ENCODE measurements around the gene NOP58. TPM values are rescaled to one million over a fixed set of nuclear protein-coding genes. Genes with fewer than 3 reads are reported as not detected.
"Not testable (repeated sequence)": the region's sequence is repeated elsewhere in the genome, so short reads cannot be mapped to it uniquely, and the experiment has no call there.

NOP58 gene
- total RNA-seq: 100 to 1,000 TPM in 2 of 8 experiments, 10 to 100 TPM in 6; 65.2 to 138 (median 89.9) TPM

GRCh38 chr2:202265467-202266277 lies at the start of gene NOP58:
Gene NOP58 (plus strand): TSS chr2:202265763. CDS start chr2:202265942, 179 bp downstream.
- peak within 1 kb of the TSS; percentile 95 to 99 for H3K27ac ChIP-seq
- H3K4me1 ChIP-seq (replicated peaks in 1 of 2): peaks cover 5 to 9% of the 10 kb centered on the region in 2 donors
- in situ Hi-C loops (cut with MboI; ENCODE audit: low pct_unique_long_range_greater_than_20kb in 2 of 9, low sequenced_read_pairs in 9 of 9, unreplicated experiment in 9 of 9): no loop called here
- ATAC-seq (replicated peaks in 6 of 8): peak; percentile 85 to 96 (median 93)
- 0 to 6% (median 0%) methylated on average over 1 to 21 of the region's 54 CpGs; no CpG with 5 or more reads in 2 of the 10 experiments for WGBS, 10 experiments
- peak within 1 kb of the TSS; percentile 68 to 95 (median 83) for H3K4me3 ChIP-seq

- H3K27ac ChIP-seq: no peak overlapping the region
- peak in 5 of 8 experiments; percentile 30 to 98 (median 72) for ATAC-seq (replicated peaks in 6 of 8)
- no peak overlapping the region for H3K4me3 ChIP-seq
- peaks cover 5 to 9% of the 10 kb centered on the region in 2 donors for H3K4me1 ChIP-seq (replicated peaks in 1 of 2)
- 0 to 14% (median 0%) methylated on average over 1 of the region's 1 CpG; no CpG with 5 or more reads in 6 of the 10 experiments for WGBS, 10 experiments
- in situ Hi-C loops (cut with MboI; ENCODE audit: low pct_unique_long_range_greater_than_20kb in 2 of 9, low sequenced_read_pairs in 9 of 9, unreplicated experiment in 9 of 9): no loop called here
Observed at GRCh38 chr2:202221873-202222272, 43.7 kb upstream of the NOP58 start.

GRCh38 chr2:202237787-202238233 lies 27.8 kb upstream of the NOP58 start:
- peak in 6 of 8 experiments; percentile 30 to 70 (median 58) for ATAC-seq (replicated peaks in 6 of 8)
- WGBS, 10 experiments: 0 to 5% (median 0%) methylated on average over 4 to 15 of the region's 30 CpGs; no CpG with 5 or more reads in 3 of the 10 experiments
- Histone ChIP-seq H3K4me3 (peak overlapping the region; percentile 59 to 95 (median 76)), H3K4me1 (replicated peaks in 1 of 2) (peaks cover 10 to 14% of the 10 kb centered on the region in 2 donors), H3K27ac (peak overlapping the region; percentile 94 to 97)
- in situ Hi-C loops (cut with MboI; ENCODE audit: low pct_unique_long_range_greater_than_20kb in 2 of 9, low sequenced_read_pairs in 9 of 9, unreplicated experiment in 9 of 9): no loop called here

- in situ Hi-C loops (cut with MboI; ENCODE audit: low pct_unique_long_range_greater_than_20kb in 2 of 9, low sequenced_read_pairs in 9 of 9, unreplicated experiment in 9 of 9): no loop called here
- Histone ChIP-seq H3K4me3 (peak within 1 kb of the TSS; percentile 59 to 95 (median 76)), H3K4me1 (replicated peaks in 1 of 2) (peaks cover 10 to 14% of the 10 kb centered on the region in 2 donors), H3K27ac (peak within 1 kb of the TSS; percentile 94 to 97)
- peak; percentile 92 to 96 (median 94) for ATAC-seq (replicated peaks in 6 of 8)
- 0 to 100% (median 19%) methylated on average over 1 to 16 of the region's 54 CpGs; no CpG with 5 or more reads in 3 of the 10 experiments for WGBS, 10 experiments
Observed at GRCh38 chr2:202238234-202239197, 27.0 kb upstream of the NOP58 start, which contains the start of gene SUMO1. Gene SUMO1 (minus strand): TSS chr2:202238597. CDS start chr2:202238451, 146 bp downstream.

DNA sequence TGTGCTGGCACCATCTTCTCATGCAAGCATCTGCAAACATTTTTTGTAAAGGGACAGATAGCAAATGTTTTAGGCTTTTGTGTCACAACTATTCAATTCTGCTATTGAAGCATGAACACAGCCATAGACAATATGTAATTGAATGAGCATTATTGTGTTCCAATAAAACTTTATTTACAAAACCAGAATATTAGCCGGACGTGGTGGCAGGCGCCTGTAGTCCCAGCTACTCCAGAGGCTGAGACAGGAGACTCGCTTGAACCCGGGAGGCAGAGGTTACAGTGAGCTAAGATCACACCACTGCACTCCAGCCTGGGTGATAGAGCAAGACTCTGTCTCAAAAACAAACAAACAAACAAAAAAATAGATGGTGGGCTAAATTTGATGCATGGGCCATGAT lies 17.9 kb upstream of the NOP58 start:
- H3K27ac ChIP-seq; ATAC-seq (replicated peaks in 6 of 8); H3K4me3 ChIP-seq; H3K4me1 ChIP-seq (replicated peaks in 1 of 2); in situ Hi-C loops (cut with MboI; ENCODE audit: low pct_unique_long_range_greater_than_20kb in 2 of 9, low sequenced_read_pairs in 9 of 9, unreplicated experiment in 9 of 9): not testable (repeated sequence)
- WGBS, 10 experiments: 40 to 100% (median 94%) methylated on average over 1 to 5 of the region's 5 CpGs; no CpG with 5 or more reads in 4 of the 10 experiments

DNA sequence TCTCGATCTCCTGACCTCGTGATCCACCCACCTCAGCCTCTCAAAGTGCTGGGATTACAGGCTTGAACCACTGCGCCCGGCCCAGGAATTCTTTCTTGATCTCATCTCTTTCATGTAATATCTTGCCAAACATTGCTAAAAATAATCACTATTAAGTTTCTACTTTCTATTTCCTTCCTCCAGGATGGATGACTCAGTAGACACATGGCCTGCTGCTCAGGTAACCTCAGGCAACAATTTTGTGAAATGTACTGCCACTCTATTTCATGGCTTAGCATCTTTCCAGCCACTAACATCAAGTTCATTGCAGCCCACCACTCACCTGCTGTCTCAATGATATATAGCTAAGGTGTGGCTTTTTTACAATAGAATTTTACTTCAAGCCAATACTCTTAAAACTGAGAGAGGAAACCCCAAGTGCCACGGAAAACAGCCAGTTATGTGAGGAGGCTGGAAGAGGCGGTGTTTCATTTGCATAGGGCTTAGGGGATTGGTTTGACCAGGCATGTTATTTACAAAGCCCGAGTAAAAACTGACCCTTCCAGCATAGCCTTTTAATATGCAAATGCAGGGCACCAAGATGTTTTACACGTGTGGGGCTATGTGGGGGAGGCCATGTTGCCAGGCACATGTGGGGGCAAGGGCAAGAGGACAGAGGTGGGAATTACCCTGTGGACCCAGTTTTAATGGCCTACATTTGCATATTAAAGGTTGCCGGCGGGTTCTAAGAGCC lies 15.9 kb upstream of the NOP58 start:
- Histone ChIP-seq H3K4me1 (replicated peaks in 1 of 2) (peaks cover 6 to 7% of the 10 kb centered on the region in 2 donors), H3K4me3 (no peak overlapping the region), H3K27ac (no peak overlapping the region)
- peak; percentile 36 to 84 (median 76) for ATAC-seq (replicated peaks in 6 of 8)
- in situ Hi-C loops (cut with MboI; ENCODE audit: low pct_unique_long_range_greater_than_20kb in 2 of 9, low sequenced_read_pairs in 9 of 9, unreplicated experiment in 9 of 9): no loop called here
- 0 to 100% (median 28%) methylated on average over 2 to 7 of the region's 10 CpGs; no CpG with 5 or more reads in 1 of the 10 experiments for WGBS, 10 experiments

DNA sequence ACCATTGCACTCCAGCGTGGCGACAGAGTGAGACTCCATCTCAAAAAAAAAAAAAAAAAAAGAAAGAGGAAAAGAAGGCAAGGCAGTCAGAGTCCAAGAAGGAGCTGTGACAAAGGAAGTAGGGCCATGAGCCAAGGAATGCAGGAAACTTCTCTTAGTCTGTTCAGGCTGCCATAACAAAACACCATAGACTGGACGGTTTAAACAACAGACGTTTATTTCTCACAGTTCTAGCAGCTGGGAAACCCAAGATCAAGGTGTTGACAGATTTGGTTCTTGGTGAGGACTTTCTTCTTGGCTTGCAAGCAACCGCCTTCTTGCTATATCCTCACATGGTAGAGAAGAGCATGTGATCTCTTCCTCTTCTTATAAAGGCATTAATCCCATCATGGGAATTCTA lies 14.1 kb upstream of the NOP58 start:
- H3K4me1 ChIP-seq (replicated peaks in 1 of 2): peaks cover 6 to 7% of the 10 kb centered on the region in 2 donors
- 54 to 100% (median 96%) methylated on average over 1 to 5 of the region's 5 CpGs for WGBS, 10 experiments
- H3K27ac ChIP-seq: no peak overlapping the region
- H3K4me3 ChIP-seq: no peak overlapping the region
- in situ Hi-C loops (cut with MboI; ENCODE audit: low pct_unique_long_range_greater_than_20kb in 2 of 9, low sequenced_read_pairs in 9 of 9, unreplicated experiment in 9 of 9): no loop called here
- no peak for ATAC-seq (replicated peaks in 6 of 8)

DNA sequence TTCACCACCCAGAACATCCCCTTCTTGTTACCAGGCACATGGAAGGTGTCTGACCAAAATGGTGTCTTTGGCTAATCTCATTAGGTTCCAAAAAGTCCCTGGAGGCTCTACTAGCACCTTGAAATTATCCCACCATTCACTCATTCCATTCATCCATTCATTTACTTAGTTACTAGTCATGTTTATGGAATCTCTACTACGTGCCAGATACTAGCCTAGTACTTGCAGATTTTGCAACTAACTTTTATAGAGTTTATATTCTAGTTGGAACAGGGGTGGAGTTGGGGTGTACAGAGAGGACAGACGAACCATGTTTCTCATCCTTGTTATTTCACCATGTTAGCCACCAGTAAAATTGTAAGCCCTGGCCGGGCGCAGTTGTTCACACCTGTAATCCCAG lies 4.0 kb upstream of the NOP58 start:
- in situ Hi-C loops (cut with MboI; ENCODE audit: low pct_unique_long_range_greater_than_20kb in 2 of 9, low sequenced_read_pairs in 9 of 9, unreplicated experiment in 9 of 9): no loop called here
- 0 to 92% (median 56%) methylated on average over 1 to 4 of the region's 4 CpGs; no CpG with 5 or more reads in 3 of the 10 experiments for WGBS, 10 experiments
- ATAC-seq (replicated peaks in 6 of 8): no peak
- Histone ChIP-seq H3K4me1 (replicated peaks in 1 of 2) (peaks cover 2 to 7% of the 10 kb centered on the region in 2 donors), H3K4me3 (no peak overlapping the region), H3K27ac (no peak overlapping the region)

DNA sequence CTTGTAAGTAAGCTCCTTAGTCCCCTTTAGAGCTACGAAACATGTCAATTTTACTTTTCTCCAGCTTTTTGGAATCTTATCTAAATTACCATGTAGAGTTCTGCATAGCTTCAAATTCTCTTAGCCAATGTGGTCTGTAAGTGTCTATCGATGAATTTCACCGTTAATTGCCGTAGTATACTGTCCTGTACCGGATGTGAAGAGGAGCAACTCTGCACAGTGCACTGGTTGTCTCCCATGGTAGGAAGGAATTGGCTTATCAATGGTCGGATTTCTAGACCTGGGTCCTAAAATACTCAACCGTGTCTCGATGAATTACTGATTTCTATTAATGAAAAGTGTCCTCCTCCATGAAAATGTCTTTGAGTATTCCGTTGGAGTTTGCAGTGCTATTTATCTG lies 1.9 kb downstream of the NOP58 start:
- Histone ChIP-seq H3K27ac (no peak overlapping the region), H3K4me3 (peak overlapping the region; percentile 68 to 95 (median 83)), H3K4me1 (replicated peaks in 1 of 2) (peaks cover 5 to 9% of the 10 kb centered on the region in 2 donors)
- 7 to 47% (median 18%) methylated on average over 1 to 9 of the region's 9 CpGs for WGBS, 10 experiments
- in situ Hi-C loops (cut with MboI; ENCODE audit: low pct_unique_long_range_greater_than_20kb in 2 of 9, low sequenced_read_pairs in 9 of 9, unreplicated experiment in 9 of 9): no loop called here
- ATAC-seq (replicated peaks in 6 of 8): no peak

DNA sequence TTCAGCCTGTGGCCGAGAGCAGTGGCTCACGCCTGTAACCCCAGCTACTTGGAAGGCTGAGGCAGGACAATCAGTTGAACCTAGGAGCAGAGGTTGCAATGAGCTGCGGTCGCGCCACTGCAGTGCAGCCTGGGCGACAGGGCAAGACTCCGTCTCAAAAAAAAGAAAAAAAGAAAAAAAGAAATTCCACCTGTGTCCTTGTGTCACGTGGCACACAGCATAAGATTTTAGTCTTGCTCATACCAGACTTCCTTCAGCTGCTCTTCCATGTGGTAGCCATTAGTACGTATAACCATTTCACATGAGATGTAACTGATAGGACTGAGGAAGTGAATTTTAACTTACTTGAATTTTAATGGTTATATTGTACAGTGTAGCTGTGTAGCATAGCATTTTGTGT lies 4.0 kb downstream of the NOP58 start:
- WGBS, 10 experiments: 18 to 94% (median 78%) methylated on average over 2 to 9 of the region's 9 CpGs
- in situ Hi-C loops (cut with MboI; ENCODE audit: low pct_unique_long_range_greater_than_20kb in 2 of 9, low sequenced_read_pairs in 9 of 9, unreplicated experiment in 9 of 9): no loop called here
- Histone ChIP-seq H3K4me3 (no peak overlapping the region), H3K27ac (no peak overlapping the region), H3K4me1 (replicated peaks in 1 of 2) (peaks cover 3 to 5% of the 10 kb centered on the region in 2 donors)
- peak in 1 of 8 experiments; percentile 12 for ATAC-seq (replicated peaks in 6 of 8)

- no peak for ATAC-seq (replicated peaks in 6 of 8)
- H3K4me1 ChIP-seq (replicated peaks in 1 of 2): peaks cover 2 to 3% of the 10 kb centered on the region in 2 donors
- H3K27ac ChIP-seq: no peak overlapping the region
- in situ Hi-C loops (cut with MboI; ENCODE audit: low pct_unique_long_range_greater_than_20kb in 2 of 9, low sequenced_read_pairs in 9 of 9, unreplicated experiment in 9 of 9): no loop called here
- no peak overlapping the region for H3K4me3 ChIP-seq
- WGBS, 10 experiments: 42 to 100% (median 92%) methylated on average over 2 of the region's 3 CpGs; no CpG with 5 or more reads in 5 of the 10 experiments
Observed at GRCh38 chr2:202270487-202270886, 4.9 kb downstream of the NOP58 start.

Data from motor neuron (in vitro differentiated cells).